ENCODE measurements around the gene BCL2L12. TPM values are rescaled to one million over a fixed set of nuclear protein-coding genes. Genes with fewer than 3 reads are reported as not detected.

BCL2L12 gene
- total RNA-seq, 2 donors from 2014 or later, result 17.4 to 60.9 TPM

DNA sequence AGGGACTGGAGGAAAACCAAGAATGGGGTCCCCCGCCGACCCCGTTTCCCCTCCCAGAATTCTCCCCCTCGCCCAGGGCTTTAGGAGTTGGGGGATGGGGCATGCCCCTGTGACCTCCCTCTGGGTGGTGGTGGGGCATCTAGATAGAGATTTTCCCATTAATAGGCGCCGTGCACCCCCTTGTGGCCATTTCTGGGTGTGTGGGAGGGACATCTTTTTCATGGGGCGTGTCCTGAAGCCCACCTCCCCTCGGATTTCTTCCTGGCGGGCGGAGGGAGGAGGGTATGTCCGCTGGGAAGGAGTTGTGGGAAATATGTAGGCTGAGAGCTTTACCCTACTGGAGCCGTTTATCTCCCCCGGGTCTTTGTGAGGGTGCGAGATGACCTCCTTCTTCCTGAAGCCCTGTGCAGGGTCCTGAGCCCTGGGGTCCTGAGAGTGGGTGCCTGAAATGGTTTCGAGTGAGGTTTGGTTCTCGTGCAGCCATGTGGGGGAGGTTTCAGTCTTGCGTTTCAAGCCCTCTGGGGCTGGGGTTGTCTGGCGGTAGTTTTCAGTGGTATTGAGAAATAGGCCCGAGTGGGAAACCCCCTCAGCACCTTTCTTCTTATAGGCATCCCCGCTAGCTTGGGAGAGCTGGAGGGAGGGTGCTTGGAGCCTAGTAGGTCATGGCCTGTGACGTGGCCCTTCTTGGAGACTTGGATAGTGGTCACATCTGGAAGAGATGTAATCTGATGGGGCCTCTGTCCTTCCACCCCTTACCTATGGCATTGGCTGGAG lies 12.4 kb downstream of the BCL2L12 start:
- Histone ChIP-seq H3K4me3 (peak overlapping the region; percentile 66), H3K36me3 (no peaks in the 10 kb centered on the region), H3K27ac (peak overlapping the region; percentile 88), H3K4me1 (peaks cover 12% of the 10 kb centered on the region), H3K9me3 (no peaks in the 10 kb centered on the region), H3K9ac (ENCODE audit: low read depth in 2 of 2, low read length in 2 of 2) (peak overlapping the region; percentile 82 to 97), H3K27me3 (no peaks in the 10 kb centered on the region)
- TF ChIP-seq, protein P1, sequence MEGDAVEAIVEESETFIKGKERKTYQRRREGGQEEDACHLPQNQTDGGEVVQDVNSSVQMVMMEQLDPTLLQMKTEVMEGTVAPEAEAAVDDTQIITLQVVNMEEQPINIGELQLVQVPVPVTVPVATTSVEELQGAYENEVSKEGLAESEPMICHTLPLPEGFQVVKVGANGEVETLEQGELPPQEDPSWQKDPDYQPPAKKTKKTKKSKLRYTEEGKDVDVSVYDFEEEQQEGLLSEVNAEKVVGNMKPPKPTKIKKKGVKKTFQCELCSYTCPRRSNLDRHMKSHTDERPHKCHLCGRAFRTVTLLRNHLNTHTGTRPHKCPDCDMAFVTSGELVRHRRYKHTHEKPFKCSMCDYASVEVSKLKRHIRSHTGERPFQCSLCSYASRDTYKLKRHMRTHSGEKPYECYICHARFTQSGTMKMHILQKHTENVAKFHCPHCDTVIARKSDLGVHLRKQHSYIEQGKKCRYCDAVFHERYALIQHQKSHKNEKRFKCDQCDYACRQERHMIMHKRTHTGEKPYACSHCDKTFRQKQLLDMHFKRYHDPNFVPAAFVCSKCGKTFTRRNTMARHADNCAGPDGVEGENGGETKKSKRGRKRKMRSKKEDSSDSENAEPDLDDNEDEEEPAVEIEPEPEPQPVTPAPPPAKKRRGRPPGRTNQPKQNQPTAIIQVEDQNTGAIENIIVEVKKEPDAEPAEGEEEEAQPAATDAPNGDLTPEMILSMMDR (IDR thresholded peaks at IDR 0.05), result peak; percentile 39
- DNase-seq, result peak; percentile 86
- intact Hi-C loops (cut with DNase I), result no loop called here

DNA sequence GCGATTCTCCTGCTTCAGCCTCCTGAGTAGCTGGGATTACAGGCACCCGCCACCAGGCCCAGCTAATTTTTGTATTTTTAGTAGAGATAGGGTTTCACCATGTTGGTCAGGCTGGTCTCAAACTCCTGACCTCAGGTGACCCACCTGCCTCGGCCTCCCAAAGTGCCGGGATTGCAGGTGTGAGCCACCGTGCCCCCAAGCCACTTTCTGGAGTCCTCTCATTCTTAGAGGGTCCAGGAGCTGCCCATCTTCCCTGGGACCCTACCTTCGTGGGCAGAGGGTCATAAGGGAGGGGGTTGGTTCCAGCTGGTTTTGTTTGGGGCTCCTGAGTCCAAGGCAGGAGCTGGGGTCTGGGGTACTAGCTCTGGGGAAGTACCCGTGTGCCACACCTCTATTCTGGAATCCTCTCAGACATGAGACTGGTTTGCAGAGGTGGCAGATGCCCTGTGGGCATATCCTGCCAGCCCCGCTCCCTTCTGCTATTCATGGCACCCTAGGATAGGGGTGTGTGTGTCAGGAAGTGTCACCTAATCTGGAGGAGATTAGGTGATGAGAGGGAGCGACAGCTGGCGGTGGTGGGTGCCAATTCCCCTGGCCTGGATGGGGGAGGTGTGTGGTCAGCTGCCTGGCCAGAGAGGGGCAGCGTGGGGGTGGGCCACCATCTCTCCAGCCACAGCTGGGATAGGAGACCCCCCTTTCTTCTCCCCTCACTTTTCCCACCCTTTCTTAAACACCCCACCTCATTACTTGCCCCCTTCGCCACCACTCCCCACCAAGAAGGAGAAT lies 13.4 kb downstream of the BCL2L12 start:
- intact Hi-C loops (cut with DNase I), result no loop called here
- Histone ChIP-seq H3K27me3 (no peaks in the 10 kb centered on the region), H3K4me3 (no peak overlapping the region), H3K4me1 (peaks cover 12% of the 10 kb centered on the region), H3K9ac (ENCODE audit: low read depth in 2 of 2, low read length in 2 of 2) (no peak overlapping the region), H3K27ac (no peak overlapping the region), H3K9me3 (no peaks in the 10 kb centered on the region), H3K36me3 (no peaks in the 10 kb centered on the region)
- no peak for DNase-seq
- TF ChIP-seq, protein P1 (IDR thresholded peaks at IDR 0.05), result no peak

DNA sequence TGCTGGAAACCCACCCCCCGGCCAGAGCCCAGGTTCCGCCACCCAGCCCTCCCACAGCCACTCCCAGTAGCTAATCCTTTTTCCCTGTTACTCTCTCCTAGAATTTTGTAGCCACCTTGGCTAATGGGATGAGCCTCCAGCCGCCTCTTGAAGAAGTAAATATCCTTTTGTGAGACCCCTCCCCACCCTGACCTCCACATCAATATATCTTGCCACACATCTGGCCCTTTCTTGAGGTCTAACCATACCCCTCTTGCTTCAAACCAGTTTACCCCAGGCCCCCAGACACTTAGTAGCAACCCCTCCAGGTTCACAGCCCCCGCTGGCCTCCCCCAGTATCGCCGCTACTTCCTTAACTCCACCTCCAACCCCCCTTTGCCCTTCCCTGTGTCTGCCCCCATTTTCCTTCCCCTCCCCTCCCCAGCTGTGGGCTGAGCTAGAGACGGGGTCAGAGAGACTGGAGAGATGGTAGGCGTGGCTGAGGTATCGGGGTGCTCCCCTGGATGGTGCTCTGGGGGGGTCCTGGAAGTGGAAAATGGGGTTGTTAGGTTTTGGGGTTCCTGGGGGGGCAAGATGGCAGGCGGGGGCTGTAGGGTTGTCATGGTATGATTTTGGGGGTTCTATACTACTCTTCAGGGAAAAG lies 14.2 kb downstream of the BCL2L12 start:
- H3K36me3 ChIP-seq, result no peaks in the 10 kb centered on the region
- H3K9ac ChIP-seq (ENCODE audit: low read depth in 2 of 2, low read length in 2 of 2), result peak overlapping the region in 1 of 2 donors; percentile 44
- intact Hi-C loops (cut with DNase I), result no loop called here

DNA sequence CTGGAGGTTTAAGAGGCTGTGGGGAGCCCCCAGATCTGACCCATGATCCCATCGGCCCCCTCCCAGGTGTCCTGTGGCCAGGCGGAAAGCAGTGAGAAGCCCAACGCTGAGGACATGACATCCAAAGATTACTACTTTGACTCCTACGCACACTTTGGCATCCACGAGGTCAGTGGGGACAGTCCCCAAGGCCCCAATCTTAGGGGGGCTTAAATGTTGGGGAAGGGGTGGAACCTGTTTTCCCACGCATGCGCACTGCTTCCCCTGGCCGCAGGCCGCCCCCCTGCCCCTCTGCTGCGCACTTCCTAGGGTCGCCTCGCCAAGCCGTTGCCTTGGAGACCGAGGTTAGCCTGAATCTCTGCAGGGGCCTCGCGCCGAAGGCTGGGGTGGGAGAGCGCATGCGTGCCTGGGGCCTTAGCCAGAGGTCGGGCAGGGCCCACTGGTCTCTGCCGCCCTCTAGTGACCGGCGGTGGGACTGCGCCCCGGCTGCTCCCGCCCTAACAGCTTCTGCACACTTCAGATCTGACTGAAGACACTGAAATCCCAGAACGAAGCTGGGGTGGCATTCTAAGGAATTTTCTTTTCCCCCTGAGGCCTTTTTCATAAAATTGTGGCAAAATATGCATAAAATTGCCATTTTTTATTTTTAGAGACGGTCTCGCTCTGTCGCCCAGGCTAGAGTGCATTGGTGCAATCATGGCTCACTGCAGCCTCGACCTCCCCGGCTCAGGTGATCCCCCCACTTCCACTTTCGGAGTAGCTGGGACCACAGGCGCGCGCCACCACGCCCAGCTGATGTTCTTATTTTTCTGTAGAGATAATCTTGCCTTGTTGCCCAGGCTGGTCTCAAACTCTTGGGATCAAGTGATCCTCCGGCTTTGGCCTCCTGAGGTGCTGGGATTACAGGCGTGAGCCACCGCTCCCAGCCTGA lies 15.0 kb downstream of the BCL2L12 start:
- Histone ChIP-seq H3K27me3 (no peaks in the 10 kb centered on the region), H3K4me1 (peaks cover 12% of the 10 kb centered on the region), H3K9me3 (no peaks in the 10 kb centered on the region), H3K27ac (peak overlapping the region; percentile 57), H3K4me3 (peak overlapping the region; percentile 22), H3K36me3 (no peaks in the 10 kb centered on the region), H3K9ac (ENCODE audit: low read depth in 2 of 2, low read length in 2 of 2) (peak overlapping the region in 1 of 2 donors; percentile 44)
- TF ChIP-seq, protein P1 (IDR thresholded peaks at IDR 0.05), result peak; percentile 100
- peak; percentile 92 for DNase-seq
- intact Hi-C loops (cut with DNase I), result no loop called here

More for the DNA sequence above, 14.2 kb downstream of the BCL2L12 start:
- H3K4me1 ChIP-seq, result peaks cover 12% of the 10 kb centered on the region
- DNase-seq, result no peak
- no peak overlapping the region for H3K27ac ChIP-seq
- no peaks in the 10 kb centered on the region for H3K9me3 ChIP-seq
- H3K27me3 ChIP-seq, result no peaks in the 10 kb centered on the region
- H3K4me3 ChIP-seq, result no peak overlapping the region
- TF ChIP-seq, protein P1 (IDR thresholded peaks at IDR 0.05), result no peak
